ENCODE data around the gene STARD9.

Gene STARD9

GRCh38 chr15:42627485-42627884 lies 52.1 kb downstream of the STARD9 start:
- no peaks in the 10 kb centered on the region for H3K27me3 ChIP-seq
- no peak for TF ChIP-seq Cebpa-rat (IDR thresholded peaks at IDR 0.05)
- no peaks in the 10 kb centered on the region for H4K20me1 ChIP-seq
- peaks cover 11% of the 10 kb centered on the region; the same call in 1 of the 2 replicates for H3K9me3 ChIP-seq
- H3K27ac ChIP-seq, result no peak overlapping the region
- no peak overlapping the region for H3K9ac ChIP-seq
- no peak overlapping the region for H3K4me2 ChIP-seq
- H3K36me3 ChIP-seq, result peaks cover 17% of the 10 kb centered on the region
- no peak overlapping the region for H3K4me3 ChIP-seq
- H3K4me1 ChIP-seq, result no peaks in the 10 kb centered on the region

GRCh38 chr15:42628761-42629160 lies 53.4 kb downstream of the STARD9 start:
- Histone ChIP-seq H3K36me3 (peaks cover 24% of the 10 kb centered on the region; the same call in 1 of the 2 replicates), H4K20me1 (no peaks in the 10 kb centered on the region), H3K4me1 (no peaks in the 10 kb centered on the region), H3K4me2 (no peak overlapping the region), H3K9me3 (peaks cover 11% of the 10 kb centered on the region; the same call in 1 of the 2 replicates), H3K27ac (no peak overlapping the region), H3K9ac (no peak overlapping the region), H3K27me3 (no peaks in the 10 kb centered on the region), H3K4me3 (no peak overlapping the region)
- no peak for TF ChIP-seq Cebpa-rat (IDR thresholded peaks at IDR 0.05)

- no peak overlapping the region for H3K4me2 ChIP-seq
- no peak overlapping the region for H3K27ac ChIP-seq
- H3K36me3 ChIP-seq, result peaks cover 55% of the 10 kb centered on the region
- H3K27me3 ChIP-seq, result no peaks in the 10 kb centered on the region
- no peaks in the 10 kb centered on the region for H4K20me1 ChIP-seq
- H3K4me1 ChIP-seq, result no peaks in the 10 kb centered on the region
- no peak overlapping the region for H3K9ac ChIP-seq
- no peak for TF ChIP-seq Cebpa-rat (IDR thresholded peaks at IDR 0.05)
- H3K9me3 ChIP-seq, result peaks cover 11% of the 10 kb centered on the region; the same call in 1 of the 2 replicates
- no peak overlapping the region for H3K4me3 ChIP-seq
Observed at GRCh38 chr15:42632105-42632675, 56.8 kb downstream of the STARD9 start.

GRCh38 chr15:42640109-42640508 lies 64.7 kb downstream of the STARD9 start:
- Histone ChIP-seq H3K36me3 (peaks cover 65% of the 10 kb centered on the region), H3K4me1 (no peaks in the 10 kb centered on the region)

GRCh38 chr15:42650208-42651066 lies 75.0 kb downstream of the STARD9 start:
- Histone ChIP-seq H3K4me1 (peaks cover 6% of the 10 kb centered on the region; the same call in 1 of the 2 replicates), H3K9me3 (no peaks in the 10 kb centered on the region), H3K36me3 (peaks cover 20% of the 10 kb centered on the region), H4K20me1 (no peaks in the 10 kb centered on the region), H3K27me3 (no peaks in the 10 kb centered on the region), H3K4me2 (no peak overlapping the region), H3K27ac (no peak overlapping the region), H3K9ac (no peak overlapping the region), H3K4me3 (no peak overlapping the region)
- TF ChIP-seq Cebpa-rat (IDR thresholded peaks at IDR 0.05), result no peak

More at GRCh38 chr15:42640109-42640508, 64.7 kb downstream of the STARD9 start:
- Histone ChIP-seq H3K9me3 (no peaks in the 10 kb centered on the region), H3K9ac (no peak overlapping the region), H3K4me3 (no peak overlapping the region), H3K4me2 (no peak overlapping the region), H3K27ac (no peak overlapping the region), H3K27me3 (no peaks in the 10 kb centered on the region), H4K20me1 (no peaks in the 10 kb centered on the region)
- TF ChIP-seq Cebpa-rat (IDR thresholded peaks at IDR 0.05), result no peak

GRCh38 chr15:42665827-42666226 lies 90.4 kb downstream of the STARD9 start:
- H3K27ac ChIP-seq, result no peak overlapping the region
- H3K9ac ChIP-seq, result no peak overlapping the region
- H3K4me2 ChIP-seq, result no peak overlapping the region
- peaks cover 76% of the 10 kb centered on the region for H3K36me3 ChIP-seq
- no peak overlapping the region for H3K4me3 ChIP-seq
- H3K27me3 ChIP-seq, result no peaks in the 10 kb centered on the region
- H4K20me1 ChIP-seq, result no peaks in the 10 kb centered on the region
- no peaks in the 10 kb centered on the region for H3K9me3 ChIP-seq
- H3K4me1 ChIP-seq, result no peaks in the 10 kb centered on the region
- no peak for TF ChIP-seq Cebpa-rat (IDR thresholded peaks at IDR 0.05)

- Histone ChIP-seq H3K27me3 (no peaks in the 10 kb centered on the region), H3K9me3 (no peaks in the 10 kb centered on the region), H3K4me2 (no peak overlapping the region), H3K4me1 (no peaks in the 10 kb centered on the region), H3K36me3 (peaks cover 81% of the 10 kb centered on the region), H3K27ac (no peak overlapping the region), H3K4me3 (no peak overlapping the region), H4K20me1 (no peaks in the 10 kb centered on the region), H3K9ac (no peak overlapping the region)
- TF ChIP-seq Cebpa-rat (IDR thresholded peaks at IDR 0.05), result no peak
Observed at GRCh38 chr15:42667855-42668254, 92.4 kb downstream of the STARD9 start.

GRCh38 chr15:42670451-42670850 lies 95.0 kb downstream of the STARD9 start:
- H3K9me3 ChIP-seq, result no peaks in the 10 kb centered on the region
- H3K4me3 ChIP-seq, result no peak overlapping the region
- H3K27me3 ChIP-seq, result no peaks in the 10 kb centered on the region
- no peak overlapping the region for H3K9ac ChIP-seq
- H3K36me3 ChIP-seq, result peaks cover 71% of the 10 kb centered on the region
- no peaks in the 10 kb centered on the region for H4K20me1 ChIP-seq
- no peak for TF ChIP-seq Cebpa-rat (IDR thresholded peaks at IDR 0.05)
- no peak overlapping the region for H3K27ac ChIP-seq
- H3K4me2 ChIP-seq, result no peak overlapping the region
- no peaks in the 10 kb centered on the region for H3K4me1 ChIP-seq

- H4K20me1 ChIP-seq, result no peaks in the 10 kb centered on the region
- no peak for TF ChIP-seq Cebpa-rat (IDR thresholded peaks at IDR 0.05)
- H3K9ac ChIP-seq, result no peak overlapping the region
- no peak overlapping the region for H3K27ac ChIP-seq
- peaks cover 76% of the 10 kb centered on the region for H3K36me3 ChIP-seq
- H3K9me3 ChIP-seq, result no peaks in the 10 kb centered on the region
- H3K4me3 ChIP-seq, result no peak overlapping the region
- no peaks in the 10 kb centered on the region for H3K4me1 ChIP-seq
- H3K4me2 ChIP-seq, result no peak overlapping the region
- H3K27me3 ChIP-seq, result no peaks in the 10 kb centered on the region
Observed at GRCh38 chr15:42672444-42672843, 97.0 kb downstream of the STARD9 start.

- peaks cover 84% of the 10 kb centered on the region for H3K36me3 ChIP-seq
- no peak for TF ChIP-seq Cebpa-rat (IDR thresholded peaks at IDR 0.05)
Observed at GRCh38 chr15:42674472-42674871, 99.1 kb downstream of the STARD9 start.

More at GRCh38 chr15:42674472-42674871, 99.1 kb downstream of the STARD9 start:
- H4K20me1 ChIP-seq, result no peaks in the 10 kb centered on the region
- H3K9me3 ChIP-seq, result no peaks in the 10 kb centered on the region
- no peaks in the 10 kb centered on the region for H3K27me3 ChIP-seq
- no peak overlapping the region for H3K27ac ChIP-seq
- no peak overlapping the region for H3K4me3 ChIP-seq
- H3K4me1 ChIP-seq, result no peaks in the 10 kb centered on the region
- H3K9ac ChIP-seq, result no peak overlapping the region
- H3K4me2 ChIP-seq, result no peak overlapping the region
